GM23338 (cell line): Measurements from ENCODE around the gene TMEM222. TPM values are rescaled to one million over a fixed set of nuclear protein-coding genes. Genes with fewer than 3 reads are reported as not detected.

Experiments used
- ATAC-seq: fragments of 200-7000 bp; cut with Tn5 transposase; 3 replicates; pipeline ENCODE4 v1.9.1; 2020
- DNase-seq: peaks from one replicate; pipeline ENCODE4 v3.0.0-alpha.2; 2015; ENCODE audit warnings: low spot score
- H2AFZ ChIP-seq: fragments of 200-600 bp; sonication (generic); 2 replicates; pipeline ENCODE4 v1.8.0; 2016; ENCODE audit warnings: antibody characterized with exemption, mild to moderate bottlenecking, moderate library complexity
- H3F3A ChIP-seq: fragments of 200-600 bp; sonication (generic); replicated peaks from 2 replicates; pipeline ENCODE4 v1.8.0; 2017; ENCODE audit warnings: antibody characterized with exemption, mixed run types, low read depth
- H3K27ac ChIP-seq: fragments of 200-600 bp; sonication (generic); 2 replicates; pipeline ENCODE4 v1.6.1; 2016; ENCODE audit warnings: low read depth
- H3K27me3 ChIP-seq: fragments of 200-600 bp; sonication (generic); 2 replicates; pipeline ENCODE4 v1.8.0; 2016; ENCODE audit warnings: mild to moderate bottlenecking, mixed run types, moderate library complexity; ENCODE audit not compliant: insufficient read depth
- H3K36me3 ChIP-seq: fragments of 200-600 bp; sonication (generic); 2 replicates; pipeline ENCODE4 v1.8.0; 2016; ENCODE audit warnings: mild to moderate bottlenecking; ENCODE audit not compliant: insufficient read depth
- H3K4me1 ChIP-seq: fragments of 200-600 bp; sonication (generic); 2 replicates; pipeline ENCODE4 v1.8.0; 2016; ENCODE audit warnings: mild to moderate bottlenecking, moderate library complexity; ENCODE audit not compliant: insufficient read depth
- H3K4me2 ChIP-seq: fragments of 200-600 bp; sonication (generic); 2 replicates; pipeline ENCODE4 v1.7.1; 2017; ENCODE audit warnings: mixed run types
- H3K4me3 ChIP-seq: fragments of 200-600 bp; sonication (generic); 2 replicates; pipeline ENCODE4 v1.6.1; 2016; ENCODE audit warnings: mixed run types
- H3K79me2 ChIP-seq: fragments of 200-600 bp; sonication (generic); replicated peaks from 2 replicates; pipeline ENCODE4 v1.8.0; 2017; ENCODE audit warnings: mild to moderate bottlenecking; ENCODE audit not compliant: insufficient read depth
- H3K9me2 ChIP-seq: fragments of 200-600 bp; sonication (generic); 2 replicates; pipeline ENCODE4 v1.8.0; 2017; ENCODE audit not compliant: insufficient read depth
- H4K20me1 ChIP-seq: fragments of 200-600 bp; sonication (generic); replicated peaks from 2 replicates; pipeline ENCODE4 v1.8.0; 2017; ENCODE audit warnings: mild to moderate bottlenecking; ENCODE audit not compliant: insufficient read depth
- H3K27ac Mint-ChIP-seq: 2 replicates; pipeline ENCODE4 v1.8.0; 2020; ENCODE audit warnings: inconsistent platforms, mild to moderate bottlenecking, moderate library complexity, mixed read lengths
- H3K27me3 Mint-ChIP-seq: 3 replicates; pipeline ENCODE4 v1.8.0; 2022; ENCODE audit warnings: low read depth, mild to moderate bottlenecking, moderate library complexity, mixed read lengths, inconsistent platforms; ENCODE audit not compliant: insufficient read depth, poor library complexity
- H3K36me3 Mint-ChIP-seq: 3 replicates; pipeline ENCODE4 v1.8.0; 2021; ENCODE audit warnings: low read depth, mild to moderate bottlenecking, inconsistent platforms, moderate library complexity, mixed read lengths
- H3K4me1 Mint-ChIP-seq: 3 replicates; pipeline ENCODE4 v1.8.0; 2020; ENCODE audit warnings: mild to moderate bottlenecking, inconsistent platforms, mixed read lengths
- H3K4me3 Mint-ChIP-seq: 3 replicates; pipeline ENCODE4 v1.8.0; 2021; ENCODE audit warnings: moderate library complexity, mild to moderate bottlenecking, inconsistent platforms, mixed read lengths
- H3K9me3 Mint-ChIP-seq: 3 replicates; pipeline ENCODE4 v1.8.0; 2020; ENCODE audit warnings: moderate library complexity, mild to moderate bottlenecking, inconsistent platforms, mixed read lengths
- CREB1 ChIP-seq: fragments of 250-450 bp; sonication (Bioruptor Pico); IDR thresholded peaks from 2 replicates; pipeline ENCODE4 v1.5.0; 2020; ENCODE audit warnings: low read depth, mild to moderate bottlenecking, moderate library complexity
- EZH2 ChIP-seq: fragments of 200-600 bp; sonication (generic); IDR thresholded peaks from one replicate; pipeline ENCODE4 v1.8.0; 2017; ENCODE audit warnings: antibody characterized with exemption, mild to moderate bottlenecking, low read depth; ENCODE audit not compliant: unreplicated experiment
- EZH2phosphoT487 ChIP-seq: fragments of 200-600 bp; sonication (generic); IDR thresholded peaks from one replicate; pipeline ENCODE4 v1.8.1; 2018; ENCODE audit warnings: antibody characterized with exemption; ENCODE audit not compliant: unreplicated experiment
- NANOG ChIP-seq: IDR thresholded peaks from 2 replicates; pipeline ENCODE4 v1.6.1; 2016; ENCODE audit warnings: antibody characterized with exemption, borderline replicate concordance
- POLR2AphosphoS5 ChIP-seq: IDR thresholded peaks from 2 replicates; pipeline ENCODE4 v1.6.1; 2016; ENCODE audit warnings: antibody characterized with exemption, low read depth
- REST ChIP-seq: IDR thresholded peaks from one replicate; pipeline ENCODE4 v1.6.1; 2018; ENCODE audit warnings: antibody characterized with exemption; ENCODE audit not compliant: unreplicated experiment
- ZNF114 ChIP-seq: fragments of 250-450 bp; sonication (Bioruptor Pico); IDR thresholded peaks from 2 replicates; pipeline ENCODE4 v1.5.0; 2020; ENCODE audit warnings: mild to moderate bottlenecking, moderate library complexity
- polyA plus RNA-seq: library from polyadenylated mRNA; unstranded; fragments of >200 nt; fragmentation: Nextera tagmentation; extraction: Ambion mirVana; gene quantifications from 2 replicates; pipeline ENCODE4 v1.2.1, GENCODE V29; 2016
- total RNA-seq: library from RNA; depleted of rRNA; stranded (reverse); fragments of >200 nt; shearing (Covaris generic); gene quantifications from 2 replicates; pipeline ENCODE4 v1.2.3, GENCODE V29; 2014
- TF ChIP-seq, protein P1 (sequence below), 2 experiments: fragments of 200-600 bp in 1 of 2; sonication (generic) in 1 of 2; conservative IDR thresholded peaks; 2 replicates each; pipeline versions ENCODE4 v1.5.1 to v1.6.1; 2016 to 2017; ENCODE audit warnings: antibody characterized with exemption in 2 of 2, low read depth in 2 of 2, mild to moderate bottlenecking in 2 of 2, moderate library complexity in 1 of 2
- TF ChIP-seq, protein P2 (sequence below): IDR thresholded peaks from 2 replicates; pipeline ENCODE4 v1.6.1; 2016; ENCODE audit warnings: antibody characterized with exemption

Gene TMEM222
- total and polyA plus RNA-seq, 2 experiments from 2014 or later = 17.8 to 22.6 TPM

GRCh38 chr1:27303509-27303908 is 18.5 kb upstream of the TMEM222 start:
- peaks cover 3% of the 10 kb centered on the region; the same call in 1 of the 2 replicates for H3F3A ChIP-seq
- H3K27ac ChIP-seq = no peak overlapping the region
- ATAC-seq (no peak), DNase-seq (no peak)
- H3K79me2 ChIP-seq = no peaks in the 10 kb centered on the region
- H3K4me2 ChIP-seq = no peak overlapping the region
- H2AFZ ChIP-seq = no peak overlapping the region
- H3K27me3 ChIP-seq = no peaks in the 10 kb centered on the region
- no peak overlapping the region for H3K4me3 Mint-ChIP-seq
- H3K36me3 ChIP-seq = no peaks in the 10 kb centered on the region
- H3K4me1 ChIP-seq = peaks cover 37% of the 10 kb centered on the region
- no peaks in the 10 kb centered on the region for H3K9me3 Mint-ChIP-seq
- no peak overlapping the region for H3K27ac Mint-ChIP-seq
- no peaks in the 10 kb centered on the region for H3K36me3 Mint-ChIP-seq
- peaks cover 14% of the 10 kb centered on the region for H3K27me3 Mint-ChIP-seq
- no peak overlapping the region for H3K4me3 ChIP-seq
- H4K20me1 ChIP-seq = no peaks in the 10 kb centered on the region
- peaks cover 48% of the 10 kb centered on the region for H3K4me1 Mint-ChIP-seq
- no peaks in the 10 kb centered on the region for H3K9me2 ChIP-seq
- TF ChIP-seq EZH2phosphoT487 (no peak), ZNF114 (CRISPR knock-in tag) (no peak)
- TF ChIP-seq, protein P1, sequence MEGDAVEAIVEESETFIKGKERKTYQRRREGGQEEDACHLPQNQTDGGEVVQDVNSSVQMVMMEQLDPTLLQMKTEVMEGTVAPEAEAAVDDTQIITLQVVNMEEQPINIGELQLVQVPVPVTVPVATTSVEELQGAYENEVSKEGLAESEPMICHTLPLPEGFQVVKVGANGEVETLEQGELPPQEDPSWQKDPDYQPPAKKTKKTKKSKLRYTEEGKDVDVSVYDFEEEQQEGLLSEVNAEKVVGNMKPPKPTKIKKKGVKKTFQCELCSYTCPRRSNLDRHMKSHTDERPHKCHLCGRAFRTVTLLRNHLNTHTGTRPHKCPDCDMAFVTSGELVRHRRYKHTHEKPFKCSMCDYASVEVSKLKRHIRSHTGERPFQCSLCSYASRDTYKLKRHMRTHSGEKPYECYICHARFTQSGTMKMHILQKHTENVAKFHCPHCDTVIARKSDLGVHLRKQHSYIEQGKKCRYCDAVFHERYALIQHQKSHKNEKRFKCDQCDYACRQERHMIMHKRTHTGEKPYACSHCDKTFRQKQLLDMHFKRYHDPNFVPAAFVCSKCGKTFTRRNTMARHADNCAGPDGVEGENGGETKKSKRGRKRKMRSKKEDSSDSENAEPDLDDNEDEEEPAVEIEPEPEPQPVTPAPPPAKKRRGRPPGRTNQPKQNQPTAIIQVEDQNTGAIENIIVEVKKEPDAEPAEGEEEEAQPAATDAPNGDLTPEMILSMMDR (conservative IDR thresholded peaks at IDR 0.05; ENCODE audit: low read depth in 2 of 2) = peak; percentile 29 to 44; a peak in 3 of 4 replicates
- TF ChIP-seq, protein P2, sequence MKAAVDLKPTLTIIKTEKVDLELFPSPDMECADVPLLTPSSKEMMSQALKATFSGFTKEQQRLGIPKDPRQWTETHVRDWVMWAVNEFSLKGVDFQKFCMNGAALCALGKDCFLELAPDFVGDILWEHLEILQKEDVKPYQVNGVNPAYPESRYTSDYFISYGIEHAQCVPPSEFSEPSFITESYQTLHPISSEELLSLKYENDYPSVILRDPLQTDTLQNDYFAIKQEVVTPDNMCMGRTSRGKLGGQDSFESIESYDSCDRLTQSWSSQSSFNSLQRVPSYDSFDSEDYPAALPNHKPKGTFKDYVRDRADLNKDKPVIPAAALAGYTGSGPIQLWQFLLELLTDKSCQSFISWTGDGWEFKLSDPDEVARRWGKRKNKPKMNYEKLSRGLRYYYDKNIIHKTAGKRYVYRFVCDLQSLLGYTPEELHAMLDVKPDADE = no peak

DNA sequence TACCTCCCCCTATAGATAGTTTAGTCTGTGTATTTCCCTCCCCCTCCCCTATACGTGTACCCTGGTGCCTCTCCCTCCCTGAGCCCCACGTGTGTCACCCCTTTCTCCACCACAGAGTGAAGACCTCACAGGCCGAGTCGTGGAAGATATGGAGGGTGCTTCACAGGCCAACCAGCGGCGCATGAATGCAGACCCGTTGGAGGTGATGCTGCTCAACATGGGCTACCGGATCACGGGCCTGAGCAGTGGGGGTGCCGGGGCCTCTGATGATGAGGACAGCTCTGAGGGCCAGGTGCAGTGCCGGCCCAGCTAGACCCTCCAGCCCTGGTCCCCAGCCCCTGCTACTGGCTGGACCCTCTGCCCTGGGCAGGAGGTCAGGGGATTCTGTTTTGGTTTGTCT is 15.9 kb upstream of the TMEM222 start:
- DNase-seq = no peak
- Histone ChIP-seq H3K27me3 (no peaks in the 10 kb centered on the region), H3K27ac (no peak overlapping the region), H3K79me2 (no peaks in the 10 kb centered on the region), H4K20me1 (no peaks in the 10 kb centered on the region), H3K4me2 (no peak overlapping the region), H3K9me2 (no peaks in the 10 kb centered on the region), H2AFZ (no peak overlapping the region), H3K4me1 (peaks cover 35% of the 10 kb centered on the region), H3F3A (peaks cover 3% of the 10 kb centered on the region; the same call in 1 of the 2 replicates), H3K4me3 (no peak overlapping the region), H3K36me3 (no peaks in the 10 kb centered on the region)
- Mint-ChIP-seq H3K4me3 (no peak overlapping the region), H3K27me3 (peaks cover 12% of the 10 kb centered on the region), H3K27ac (no peak overlapping the region), H3K36me3 (no peaks in the 10 kb centered on the region), H3K4me1 (peaks cover 40% of the 10 kb centered on the region), H3K9me3 (no peaks in the 10 kb centered on the region)
- ATAC-seq = no peak
- TF ChIP-seq REST (no peak), EZH2 (no peak), CREB1 (CRISPR knock-in tag) (no peak), POLR2AphosphoS5 (no peak), NANOG (no peak), EZH2phosphoT487 (no peak)
- TF ChIP-seq, protein P2 = no peak
